EH (cell line): ENCODE data around the gene AMPD1.

Experiments
- DNase-seq: peaks from one replicate; pipeline ENCODE4 v3.0.0-alpha.2; 2015; ENCODE audit warnings: low read depth

AMPD1 gene

DNA sequence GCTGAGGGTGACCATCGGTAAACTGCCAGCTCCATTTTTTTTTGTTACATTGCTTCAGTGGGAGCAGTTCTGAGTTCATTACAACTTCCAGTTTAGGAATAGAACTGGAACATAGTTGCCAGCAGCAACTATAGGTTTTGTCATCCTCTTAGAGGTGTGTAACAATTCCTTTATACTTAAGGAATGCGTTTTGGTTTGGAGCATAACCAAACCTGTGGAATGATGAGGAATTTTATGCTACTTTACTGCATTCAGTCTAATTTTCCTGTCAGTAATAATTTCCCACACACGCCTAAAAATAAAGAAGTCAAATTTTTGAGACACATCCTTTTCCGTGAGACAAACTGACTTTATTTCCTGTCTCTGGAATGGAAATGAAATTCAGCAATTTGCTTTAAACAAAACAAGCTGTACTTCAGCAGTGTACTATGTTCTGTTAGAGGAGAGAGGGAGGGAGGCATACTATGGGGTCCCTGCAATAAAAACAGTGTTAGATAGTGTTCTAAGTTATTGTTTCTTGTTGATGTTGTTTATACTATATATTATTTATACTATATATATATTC lies 4.8 kb upstream of the AMPD1 start:
- peak; percentile 29 for DNase-seq

DNA sequence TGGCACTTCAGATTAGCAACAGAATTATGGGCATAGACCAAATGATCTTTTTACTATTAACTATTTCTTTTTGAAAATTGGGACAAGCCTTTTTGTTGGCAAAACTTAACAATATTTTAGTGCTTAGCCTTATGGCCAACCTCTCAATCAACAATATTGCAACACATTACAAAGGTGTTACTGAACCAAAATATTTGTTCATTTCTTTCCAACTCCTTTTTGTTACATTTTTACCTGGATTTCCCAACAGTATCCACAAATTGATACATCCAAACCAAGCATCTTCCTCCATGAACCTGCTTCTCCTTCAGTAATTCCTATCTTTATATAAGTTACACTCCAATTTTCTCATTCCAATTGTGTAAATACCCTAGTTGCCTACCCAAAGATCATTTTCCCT lies 1.5 kb upstream of the AMPD1 start:
- no peak for DNase-seq

DNA sequence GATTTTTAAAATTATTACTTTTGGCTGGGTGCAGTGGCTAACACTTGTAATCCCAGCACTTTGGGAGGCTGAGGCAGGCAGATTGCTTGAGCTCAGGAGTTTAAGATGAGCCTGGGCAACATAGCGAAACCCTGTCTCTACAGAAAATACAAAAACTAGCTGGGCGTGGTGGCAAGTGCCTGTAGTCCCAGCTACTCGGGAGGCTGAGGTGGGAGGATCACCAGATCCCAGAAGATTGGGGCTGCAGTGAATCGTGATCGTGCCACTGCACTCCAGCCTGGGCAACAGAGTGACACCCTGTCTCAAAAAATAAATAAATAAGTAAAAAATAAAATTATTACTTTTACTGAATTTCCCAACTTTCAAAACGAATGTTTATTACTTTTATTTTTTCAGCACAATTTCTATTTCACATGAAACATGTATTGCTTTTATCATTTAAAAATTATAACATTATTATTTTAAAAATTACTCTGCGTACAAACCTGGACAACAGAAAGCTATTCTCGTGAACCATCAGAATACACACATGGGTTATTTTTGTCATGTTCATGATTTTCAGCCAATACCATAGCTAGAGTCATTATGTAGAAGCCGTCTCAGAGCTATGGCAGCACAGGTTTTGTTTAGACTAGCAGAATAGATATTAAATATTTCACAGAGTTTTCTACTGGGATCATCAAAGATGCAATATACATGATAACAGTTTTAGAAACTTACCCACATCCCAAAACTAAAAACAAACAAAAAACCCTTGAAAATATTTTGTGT lies 621 bp downstream of the AMPD1 start:
- no peak for DNase-seq

DNA sequence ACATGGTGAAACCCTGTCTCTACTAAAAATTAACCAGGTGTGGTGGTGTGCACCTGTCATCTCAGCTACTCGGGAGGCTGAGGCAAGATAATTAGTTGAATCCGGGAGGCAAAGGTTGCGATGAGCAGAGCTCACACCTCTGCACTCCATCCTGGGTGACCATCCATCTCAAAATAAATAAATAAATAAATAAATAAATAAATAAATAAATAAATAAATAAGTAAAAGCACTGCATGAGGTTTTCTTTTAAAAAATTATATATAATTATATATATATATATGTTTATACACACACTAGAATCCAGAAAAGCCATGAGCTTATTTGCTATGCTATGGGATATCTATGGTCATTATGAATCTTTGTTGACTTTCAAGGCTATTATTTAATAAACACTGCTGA lies 2.4 kb downstream of the AMPD1 start:
- no peak for DNase-seq

DNA sequence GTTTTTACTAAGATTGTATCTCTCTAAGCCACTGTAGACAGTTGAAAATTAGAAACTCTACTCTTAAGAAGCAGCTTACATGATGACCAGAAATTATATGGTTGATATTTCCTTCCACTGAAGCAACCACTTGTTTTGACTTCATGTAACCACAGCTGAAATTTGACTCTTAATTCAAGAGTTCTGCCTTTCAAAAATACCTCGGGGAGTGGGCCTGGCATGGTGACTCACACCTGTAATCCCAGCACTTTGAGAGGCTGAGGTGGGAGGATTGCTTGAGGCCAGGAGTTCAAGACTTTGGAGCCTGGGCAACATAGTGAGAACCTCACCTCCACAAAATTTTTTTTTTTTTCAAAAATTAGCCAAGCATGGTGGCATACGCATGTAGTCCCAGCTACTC lies 4.3 kb downstream of the AMPD1 start:
- DNase-seq, result no peak

DNA sequence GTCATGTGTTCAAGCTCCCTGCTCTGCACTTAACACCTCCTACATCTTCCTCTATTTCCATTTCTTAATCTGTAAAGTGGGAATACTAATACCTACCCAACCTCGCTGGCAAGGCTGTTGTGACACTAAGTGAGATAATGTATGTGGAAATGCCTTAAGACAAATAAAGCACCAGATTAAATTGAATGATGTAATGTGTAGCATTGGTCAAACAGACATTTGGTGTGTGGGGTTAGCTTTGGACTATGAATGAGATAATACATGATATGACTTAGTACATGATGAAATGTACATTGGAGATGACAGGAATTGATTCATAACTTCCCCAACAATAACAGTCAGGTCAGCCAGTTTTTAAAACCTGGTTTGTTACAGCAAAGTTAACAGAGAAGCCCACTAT lies 5.2 kb downstream of the AMPD1 start:
- no peak for DNase-seq

DNA sequence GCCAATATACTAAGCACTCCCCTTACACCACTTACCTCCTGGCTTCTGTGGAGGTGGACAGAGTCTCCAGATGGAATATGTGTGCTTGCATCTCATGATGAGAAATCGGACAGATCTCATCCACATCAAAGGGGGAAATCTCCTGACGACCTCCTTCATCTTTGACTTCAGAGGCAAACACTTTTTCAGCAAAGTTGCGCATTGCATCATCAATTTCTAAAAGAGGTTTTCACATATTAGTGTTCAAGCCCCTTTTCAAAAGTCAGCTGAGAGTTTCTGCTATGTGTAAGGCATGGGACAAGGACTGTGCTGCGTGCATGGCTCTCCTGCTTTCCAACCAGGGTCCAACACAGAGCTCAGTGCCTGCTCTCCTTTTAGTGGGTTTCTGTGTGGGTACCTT lies 6.8 kb downstream of the AMPD1 start:
- no peak for DNase-seq

DNA sequence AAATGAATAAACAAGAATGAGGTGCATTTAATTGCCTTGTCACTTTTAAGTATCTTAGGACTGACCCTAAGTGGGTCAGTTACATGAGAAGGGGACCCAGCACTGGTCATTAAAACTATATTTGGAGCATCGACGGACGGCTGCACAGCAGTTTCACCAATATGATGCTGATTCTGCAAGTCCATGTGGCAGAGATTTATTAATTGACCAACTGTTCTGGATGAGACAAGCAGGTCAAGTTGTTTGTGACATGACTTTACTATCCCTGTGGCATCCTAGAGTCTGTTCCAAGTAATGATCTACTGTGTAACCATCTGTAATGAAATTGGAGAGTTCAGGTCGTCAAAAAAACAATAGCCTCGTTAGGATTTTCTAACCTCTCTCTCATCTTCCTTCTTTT lies 9.5 kb downstream of the AMPD1 start:
- DNase-seq, result no peak

DNA sequence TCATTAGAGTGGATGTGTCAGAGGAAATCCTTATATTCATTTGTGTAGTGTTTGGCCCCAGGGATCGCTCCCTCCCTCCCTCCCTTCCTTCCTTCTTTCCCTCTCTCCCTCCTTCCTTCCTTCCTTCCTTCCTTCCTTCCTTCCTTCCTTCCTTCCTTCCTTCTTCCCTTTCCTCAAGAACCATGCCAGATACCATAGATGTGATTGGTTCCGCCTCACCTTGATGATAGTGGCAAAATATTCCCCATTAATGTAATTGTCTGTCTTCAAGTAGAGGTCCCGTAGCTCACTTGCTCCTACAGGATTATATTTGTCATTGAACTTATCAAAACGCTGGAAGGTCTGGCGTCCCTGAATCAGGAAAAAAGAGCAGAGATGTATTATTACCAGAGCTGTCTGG lies 17.7 kb downstream of the AMPD1 start:
- no peak for DNase-seq

DNA sequence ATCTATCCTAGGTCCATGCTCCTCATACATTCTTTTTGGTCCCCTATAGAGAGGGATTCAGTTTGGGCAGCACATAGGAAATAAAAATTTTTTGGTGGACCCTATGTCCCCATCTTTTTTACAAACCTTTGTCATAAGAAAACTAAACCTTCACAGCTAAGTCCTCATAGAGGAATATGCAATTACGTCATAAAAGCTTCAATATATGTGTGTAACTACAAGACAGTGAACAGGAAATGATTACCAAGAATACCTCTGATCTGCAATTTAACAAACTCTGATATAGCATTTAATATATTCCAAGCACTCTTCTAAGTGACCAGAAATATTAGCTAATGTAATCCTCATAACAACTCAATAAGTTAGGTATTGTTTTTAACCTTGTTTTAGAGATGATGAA lies 19.2 kb downstream of the AMPD1 start:
- no peak for DNase-seq

DNA sequence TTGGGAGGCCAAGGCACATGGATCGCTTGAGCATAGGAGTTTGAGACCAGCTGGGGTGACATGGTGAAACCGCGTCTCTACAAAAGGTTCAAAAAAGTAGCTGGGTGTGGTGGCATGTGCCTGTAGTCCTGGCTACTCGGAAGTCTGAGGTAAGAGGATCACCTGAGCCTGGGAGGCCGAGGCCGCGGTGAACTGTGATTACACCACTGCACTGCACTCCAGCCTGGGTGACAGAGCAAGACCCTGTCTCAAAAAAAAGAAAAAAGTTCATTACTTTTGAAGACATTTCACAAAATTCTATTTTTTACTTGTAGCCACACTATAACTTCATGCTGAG lies 23.4 kb downstream of the AMPD1 start:
- no peak for DNase-seq

DNA sequence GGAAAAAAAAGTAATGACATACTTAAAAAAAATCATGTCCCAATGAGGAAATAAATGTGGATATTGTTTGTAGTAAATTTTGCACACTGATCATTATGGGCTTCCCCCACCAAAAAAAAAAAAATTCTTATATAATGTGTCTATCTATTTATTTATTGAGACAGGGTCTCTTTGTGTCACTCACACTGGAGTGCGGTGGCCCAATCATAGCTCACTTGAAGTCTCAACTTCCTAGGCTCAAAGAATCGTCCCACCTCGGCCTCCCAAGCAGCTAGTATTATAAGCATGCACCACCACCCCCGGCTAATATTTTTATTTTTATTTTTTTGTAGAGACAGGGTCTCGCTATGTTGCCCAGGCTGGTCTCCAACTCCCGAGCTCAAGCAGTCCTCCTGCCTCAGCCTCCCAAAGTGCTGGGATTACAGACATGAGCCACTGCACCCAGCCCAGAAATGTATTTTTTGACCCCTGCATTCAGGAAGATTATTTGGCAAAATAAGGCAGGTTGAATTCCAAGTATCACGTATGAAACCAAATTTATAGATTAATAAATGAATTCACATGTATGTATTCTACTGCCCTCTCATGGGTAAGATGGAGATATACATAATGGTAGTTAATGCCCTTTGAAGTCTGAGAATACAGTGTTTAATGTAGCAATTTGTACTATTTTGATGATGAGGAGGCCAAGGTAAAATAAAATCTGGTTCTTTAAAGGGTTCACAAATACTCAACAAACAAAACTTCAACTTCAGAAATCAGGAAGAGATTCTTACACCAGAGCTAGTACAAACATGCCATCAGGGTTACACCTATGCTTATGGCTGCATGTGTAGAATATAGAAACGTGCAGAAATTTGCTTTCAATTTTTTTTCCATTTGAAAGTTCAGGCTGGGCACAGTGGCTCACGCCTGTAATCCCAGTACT lies 24.1 kb downstream of the AMPD1 start:
- peak; percentile 9 for DNase-seq

DNA sequence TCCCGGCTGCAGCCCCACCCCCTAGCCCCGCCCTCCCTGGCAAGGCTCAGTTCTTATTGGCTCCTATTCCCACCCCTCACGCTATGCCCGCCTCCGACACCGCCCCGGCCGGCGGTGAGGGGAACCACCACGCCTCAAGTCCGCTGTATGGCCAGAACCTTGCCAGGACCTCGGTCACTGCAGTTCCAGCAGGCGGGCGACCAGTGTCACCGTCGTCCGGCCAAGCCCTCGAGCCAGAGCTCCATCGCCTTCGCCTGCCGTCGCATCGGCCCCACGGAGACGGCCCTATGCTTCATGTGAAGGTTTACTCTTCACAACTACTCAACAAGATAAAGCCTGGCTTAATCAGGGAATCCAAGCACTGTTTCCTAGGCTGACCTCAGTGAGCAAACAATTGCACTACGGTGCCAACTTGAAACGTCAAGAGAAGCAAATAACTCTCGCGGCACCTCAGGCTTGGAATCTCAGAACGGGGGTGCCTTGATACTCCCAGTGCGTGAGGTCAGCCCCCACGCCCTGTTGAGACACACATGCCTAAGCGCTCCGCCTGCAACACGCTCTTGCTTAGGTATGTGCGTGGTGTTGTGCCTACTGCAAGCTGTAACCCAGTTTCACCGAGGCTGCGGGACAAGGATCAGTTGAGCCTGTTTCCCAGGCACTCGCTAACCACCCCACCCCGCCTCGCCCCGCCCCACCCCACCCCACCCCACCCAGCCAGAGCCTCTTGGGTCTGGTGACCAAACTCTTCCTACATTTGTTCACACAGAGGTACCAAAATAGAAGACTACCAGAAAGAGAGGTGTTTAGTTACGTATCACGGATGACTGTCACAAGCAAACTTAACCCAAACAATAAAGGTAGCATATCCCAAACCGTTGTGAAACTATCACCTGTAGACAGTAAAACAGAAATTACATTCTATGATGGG lies 25.0 kb downstream of the AMPD1 start:
- DNase-seq, result peak; percentile 89

DNA sequence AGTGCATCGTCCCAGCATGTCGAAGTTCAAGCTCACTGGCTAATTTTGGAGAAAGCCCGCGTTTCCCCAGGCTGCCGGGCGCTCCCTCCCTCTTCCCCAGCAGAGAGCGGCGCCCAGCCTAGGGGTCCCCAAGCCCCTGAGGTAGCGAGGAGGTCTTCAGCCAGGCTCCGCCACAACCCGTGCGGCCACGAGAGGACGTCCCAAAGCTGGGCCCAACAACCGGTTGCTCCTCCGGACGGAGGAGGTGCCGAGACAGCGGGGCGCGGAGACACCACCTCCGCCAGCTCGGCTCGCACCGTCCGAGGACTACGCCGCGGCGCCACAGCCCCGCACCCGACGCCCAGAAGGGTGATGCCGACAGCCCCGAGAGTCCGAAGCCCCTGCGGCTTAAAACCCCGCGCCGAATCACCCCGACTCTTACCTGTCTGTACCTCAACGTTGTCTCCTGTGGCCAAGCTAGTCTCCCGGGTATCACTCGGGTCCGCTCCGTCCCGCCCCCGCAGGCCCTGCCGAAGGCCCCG lies 25.7 kb downstream of the AMPD1 start, which contains the start of gene DENND2C:
DENND2C (minus strand) TSS at position 488 of the 521 bp plus-strand sequence. CDS start 44,065 bp downstream, outside the sequence.
- no peak for DNase-seq

DNA sequence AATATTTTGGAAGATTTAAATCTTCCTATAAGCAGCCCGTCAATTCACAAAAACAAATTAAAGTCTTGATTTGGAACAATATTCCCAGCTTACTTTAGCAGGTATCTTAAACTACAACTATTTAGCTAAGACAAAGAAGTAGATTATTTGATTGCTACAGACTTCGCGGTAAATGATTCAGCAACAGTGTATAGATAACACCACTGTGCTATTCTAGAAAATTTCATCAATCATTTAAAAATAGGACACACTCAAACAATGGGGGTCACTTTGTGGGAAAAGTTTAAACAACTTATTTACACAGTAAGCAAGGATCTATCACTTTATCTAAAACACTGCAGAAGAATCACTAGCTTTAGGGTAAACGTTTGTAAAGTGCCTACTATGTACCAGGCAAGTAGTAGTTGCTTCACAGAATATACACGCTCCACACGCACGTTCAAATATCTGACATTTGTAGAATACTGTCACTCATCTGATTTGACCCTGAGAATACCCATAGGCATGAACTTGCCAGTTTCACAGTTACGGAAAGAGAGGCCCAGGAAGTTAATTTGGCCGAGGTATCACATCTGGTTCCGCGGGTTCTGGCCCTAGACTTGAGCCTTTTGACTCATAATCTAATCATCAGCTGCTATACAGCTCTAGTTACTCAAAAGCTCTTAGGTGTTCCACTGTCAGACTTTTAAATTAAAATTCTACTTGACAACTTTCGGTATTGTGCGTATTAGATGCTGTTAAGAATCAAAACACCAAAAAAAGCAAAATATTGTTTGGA lies 26.4 kb downstream of the AMPD1 start:
- DNase-seq, result peak; percentile 19

DNA sequence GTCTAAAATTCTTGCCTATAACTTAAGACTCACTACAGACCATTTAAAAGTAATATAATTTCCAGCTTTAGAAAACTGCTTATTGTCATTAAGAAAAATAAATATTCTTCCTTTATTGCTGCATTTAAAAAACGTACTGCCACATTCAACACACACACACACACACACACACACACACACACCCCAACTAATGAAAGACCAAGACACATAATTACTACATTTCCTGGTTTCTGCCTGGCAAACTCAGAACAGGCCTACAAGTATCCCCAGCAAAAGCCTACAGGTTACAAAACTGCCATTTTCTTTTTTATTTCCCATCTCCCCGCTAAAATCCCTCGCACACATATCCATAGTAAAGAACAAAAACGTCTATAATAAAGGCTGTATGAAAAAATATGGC lies 27.0 kb downstream of the AMPD1 start:
- no peak for DNase-seq

DNA sequence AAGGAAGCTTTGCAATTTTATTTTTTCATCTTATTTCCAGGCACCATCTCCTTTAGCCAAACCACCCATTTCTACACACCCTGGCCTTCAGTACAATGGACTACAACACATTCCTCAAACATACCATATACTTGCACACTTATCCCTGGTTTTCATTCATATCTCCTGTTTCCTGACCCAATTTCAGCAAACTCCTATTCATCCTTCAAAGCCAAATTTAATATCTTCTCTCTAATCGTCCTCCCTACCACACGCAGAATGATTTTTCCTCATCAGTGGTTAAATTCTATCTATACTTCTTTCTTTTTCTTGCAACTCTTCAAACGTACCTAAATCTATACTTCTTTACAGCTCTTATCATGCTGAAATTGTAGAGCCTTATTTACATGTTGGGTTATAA lies 28.4 kb downstream of the AMPD1 start:
- no peak for DNase-seq

DNA sequence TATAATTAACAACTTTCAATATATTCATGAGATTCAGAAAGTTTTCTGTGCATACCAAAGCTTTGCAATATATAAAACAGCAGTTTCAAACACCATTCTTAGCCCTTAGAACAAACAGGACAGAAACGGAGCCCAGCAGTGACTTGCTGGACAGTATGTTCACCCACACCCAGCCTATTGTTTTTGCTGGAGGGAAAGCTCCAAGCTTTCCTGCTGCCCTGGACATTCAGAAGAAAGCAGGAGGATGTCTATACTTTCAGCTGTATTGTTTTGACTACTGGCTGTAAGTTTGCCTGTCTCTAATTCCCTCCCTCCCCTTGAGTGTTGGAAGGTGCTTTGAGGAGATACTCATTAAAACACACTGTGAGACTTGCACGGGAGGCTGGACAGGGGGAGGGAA lies 35.1 kb downstream of the AMPD1 start:
- no peak for DNase-seq

DNA sequence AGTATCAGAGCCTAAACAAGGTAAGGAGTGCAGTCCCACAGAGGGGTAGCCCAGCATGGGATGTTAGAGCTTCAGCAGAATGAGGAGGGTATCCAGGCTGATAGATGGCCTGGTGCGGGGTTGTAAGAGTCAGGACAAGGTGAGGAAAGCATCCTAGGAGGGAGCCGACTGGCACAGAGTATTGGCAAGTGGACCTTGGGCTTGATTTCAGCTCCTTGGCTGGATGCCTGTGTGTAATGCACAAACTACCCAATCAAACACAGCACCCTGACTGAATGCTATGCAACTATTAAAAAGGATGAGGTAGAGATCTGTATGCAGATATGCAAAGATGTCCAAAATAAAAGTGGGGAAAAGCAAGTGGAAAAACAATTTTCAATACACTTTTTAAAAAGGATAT lies 43.5 kb downstream of the AMPD1 start:
- no peak for DNase-seq

DNA sequence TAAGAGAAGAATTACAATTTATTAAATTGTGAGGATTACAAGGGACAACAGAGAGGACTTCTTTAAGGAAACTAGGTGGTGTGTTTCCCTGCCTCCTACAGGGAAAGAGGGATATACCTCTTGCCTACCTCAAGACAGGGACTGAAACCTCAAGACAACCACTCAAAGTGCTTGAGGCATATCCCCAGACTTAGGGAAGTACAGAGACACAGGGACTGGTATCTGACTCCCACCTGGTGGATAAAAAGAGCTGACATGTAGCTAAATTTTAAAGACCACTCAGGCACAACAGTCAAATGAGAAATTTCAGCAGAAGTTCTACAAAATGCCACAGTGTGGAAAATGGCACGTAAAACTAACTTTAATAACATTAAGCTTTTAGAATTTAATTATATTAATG lies 46.8 kb downstream of the AMPD1 start:
- no peak for DNase-seq

DNA sequence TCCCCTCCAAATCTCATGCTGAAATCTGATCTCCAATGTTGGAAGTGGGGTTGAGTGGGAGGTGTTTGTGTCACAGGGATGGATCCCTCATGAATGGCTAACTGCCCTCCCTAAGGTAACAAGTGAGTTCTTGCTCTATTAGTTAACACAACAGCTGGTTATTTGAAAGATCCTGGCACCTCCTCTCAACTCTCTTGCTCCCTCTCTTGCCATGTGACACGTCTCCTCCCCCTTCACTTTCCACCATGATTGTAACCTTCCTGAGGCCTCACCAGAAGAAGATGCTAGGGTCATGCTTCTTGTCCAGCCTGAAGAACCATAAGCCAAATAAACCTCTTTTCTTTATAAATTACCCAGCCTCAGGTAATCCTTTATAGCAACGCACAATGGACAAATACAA lies 54.0 kb downstream of the AMPD1 start:
- no peak for DNase-seq
